ENCODE measurements around the gene OGFR. TPM values are rescaled to one million over a fixed set of nuclear protein-coding genes. Genes with fewer than 3 reads are reported as not detected.
A peak's percentile ranks its signal among the peaks of the same experiment; 100 is the strongest.

Gene OGFR
- total RNA-seq, 1 donor: 31.0 TPM

DNA sequence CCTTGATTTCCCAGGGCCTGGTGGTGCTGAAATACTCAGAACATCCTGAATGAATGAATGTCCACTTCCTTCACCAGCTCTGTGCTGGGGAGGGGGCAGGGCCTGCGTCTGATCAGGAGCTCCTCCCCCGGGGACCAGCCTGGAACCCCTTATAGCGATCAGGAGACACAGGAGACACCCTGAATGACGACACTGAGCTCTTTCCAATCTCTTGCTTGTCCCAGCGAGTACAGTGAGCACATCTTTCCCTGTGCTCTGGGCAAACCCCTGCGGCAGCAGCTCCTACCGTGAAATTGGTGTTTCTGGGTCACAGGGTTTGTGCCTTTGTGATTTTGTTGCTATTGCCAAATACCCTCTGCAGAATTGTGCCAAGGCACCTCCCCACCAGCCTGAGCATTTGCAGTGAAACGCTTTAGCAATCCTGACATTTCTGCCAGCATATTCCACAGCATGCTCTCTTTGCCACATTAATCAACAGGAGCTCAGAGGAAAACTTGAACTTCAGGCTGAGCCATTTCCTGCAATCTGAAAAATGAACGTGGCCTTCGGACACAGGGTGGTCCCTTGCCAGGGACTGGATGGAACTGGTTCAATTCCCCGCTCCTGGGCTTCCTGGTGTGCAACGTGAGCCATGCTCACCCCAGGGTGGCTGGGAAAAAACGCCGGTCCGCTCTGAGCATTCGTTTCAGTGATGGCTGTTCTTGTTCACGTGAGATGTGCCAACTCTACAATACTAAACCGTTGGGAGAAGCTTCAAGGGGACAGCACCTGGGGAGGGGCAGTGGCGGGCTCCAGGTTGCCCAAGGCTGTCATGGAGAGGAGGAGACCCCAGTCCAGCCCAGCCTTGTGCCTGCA is 31.4 kb upstream of the OGFR start:
- TF ChIP-seq, protein P1, sequence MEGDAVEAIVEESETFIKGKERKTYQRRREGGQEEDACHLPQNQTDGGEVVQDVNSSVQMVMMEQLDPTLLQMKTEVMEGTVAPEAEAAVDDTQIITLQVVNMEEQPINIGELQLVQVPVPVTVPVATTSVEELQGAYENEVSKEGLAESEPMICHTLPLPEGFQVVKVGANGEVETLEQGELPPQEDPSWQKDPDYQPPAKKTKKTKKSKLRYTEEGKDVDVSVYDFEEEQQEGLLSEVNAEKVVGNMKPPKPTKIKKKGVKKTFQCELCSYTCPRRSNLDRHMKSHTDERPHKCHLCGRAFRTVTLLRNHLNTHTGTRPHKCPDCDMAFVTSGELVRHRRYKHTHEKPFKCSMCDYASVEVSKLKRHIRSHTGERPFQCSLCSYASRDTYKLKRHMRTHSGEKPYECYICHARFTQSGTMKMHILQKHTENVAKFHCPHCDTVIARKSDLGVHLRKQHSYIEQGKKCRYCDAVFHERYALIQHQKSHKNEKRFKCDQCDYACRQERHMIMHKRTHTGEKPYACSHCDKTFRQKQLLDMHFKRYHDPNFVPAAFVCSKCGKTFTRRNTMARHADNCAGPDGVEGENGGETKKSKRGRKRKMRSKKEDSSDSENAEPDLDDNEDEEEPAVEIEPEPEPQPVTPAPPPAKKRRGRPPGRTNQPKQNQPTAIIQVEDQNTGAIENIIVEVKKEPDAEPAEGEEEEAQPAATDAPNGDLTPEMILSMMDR (IDR thresholded peaks at IDR 0.05; ENCODE audit: insufficient read depth, low read length): no peak
- H3K4me3 ChIP-seq (ENCODE audit: low read depth, low read length): no peak overlapping the region
- peak; percentile 71 for DNase-seq (ENCODE audit: low read depth)

DNA sequence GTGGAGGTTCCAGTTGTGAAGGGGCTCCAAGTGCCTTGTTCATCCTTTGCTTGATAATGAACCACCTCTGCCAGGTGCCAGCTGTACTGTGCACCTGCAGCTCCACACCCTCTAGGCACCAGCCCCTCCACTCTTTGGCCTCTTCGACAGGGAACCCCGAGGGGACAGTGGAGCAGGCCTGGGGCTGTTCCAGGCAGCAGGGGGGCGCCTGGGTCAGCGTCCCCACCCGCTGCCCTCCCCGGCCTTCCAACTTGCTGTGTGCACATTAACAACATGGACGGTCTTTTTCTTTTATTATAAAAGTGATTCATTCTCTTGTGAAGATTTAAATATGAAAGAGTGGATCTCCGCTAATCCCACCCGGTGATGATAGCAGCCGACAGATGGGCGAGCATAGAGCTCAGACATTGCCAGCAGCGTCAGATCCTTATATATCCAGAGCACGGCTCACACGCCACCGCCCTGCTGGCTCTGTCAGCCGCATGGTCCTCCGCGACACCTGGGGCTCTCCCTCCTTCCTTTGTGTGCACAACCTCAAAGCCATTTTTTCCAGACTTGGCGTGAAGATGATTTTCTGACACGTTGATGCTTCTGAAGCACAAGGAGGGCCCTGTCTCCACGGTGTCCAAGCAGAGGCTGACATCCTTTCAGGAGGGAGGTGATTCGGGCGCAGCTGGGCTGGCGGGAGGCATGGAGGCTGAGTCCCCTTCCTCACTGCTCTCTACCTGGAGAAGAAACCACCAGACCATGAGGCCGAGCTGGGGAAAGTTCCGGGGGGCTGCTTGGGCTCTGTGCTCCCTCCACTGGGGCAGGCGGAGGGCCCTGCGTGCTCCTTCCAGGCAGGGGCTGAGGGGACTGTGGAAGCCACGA is 30.6 kb upstream of the OGFR start:
- TF ChIP-seq, protein P1 (IDR thresholded peaks at IDR 0.05; ENCODE audit: insufficient read depth, low read length): no peak
- DNase-seq (ENCODE audit: low read depth): no peak
- no peak overlapping the region for H3K4me3 ChIP-seq (ENCODE audit: low read depth, low read length)

DNA sequence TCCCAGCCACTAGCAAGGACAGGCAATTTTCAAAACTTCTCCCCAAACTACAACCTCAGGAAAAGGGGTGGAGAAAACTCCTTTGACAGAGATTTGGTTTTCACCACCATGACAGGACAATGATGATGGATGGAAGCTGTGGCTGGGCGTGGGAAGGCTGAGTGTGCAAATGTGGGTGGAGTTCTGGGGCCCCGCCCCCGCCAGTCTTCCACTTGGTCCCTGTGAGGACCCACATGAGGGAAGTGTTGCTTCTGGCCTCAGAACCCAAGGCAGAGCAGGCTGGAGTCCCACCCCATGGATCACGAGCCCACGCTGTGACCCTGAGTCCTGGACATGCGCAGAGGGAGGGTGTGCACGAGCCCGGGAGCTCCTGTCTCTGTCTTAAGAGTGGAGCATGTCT is 29.9 kb upstream of the OGFR start:
- DNase-seq (ENCODE audit: low read depth): no peak
- TF ChIP-seq, protein P1 (IDR thresholded peaks at IDR 0.05; ENCODE audit: insufficient read depth, low read length): no peak
- no peak overlapping the region for H3K4me3 ChIP-seq (ENCODE audit: low read depth, low read length)

DNA sequence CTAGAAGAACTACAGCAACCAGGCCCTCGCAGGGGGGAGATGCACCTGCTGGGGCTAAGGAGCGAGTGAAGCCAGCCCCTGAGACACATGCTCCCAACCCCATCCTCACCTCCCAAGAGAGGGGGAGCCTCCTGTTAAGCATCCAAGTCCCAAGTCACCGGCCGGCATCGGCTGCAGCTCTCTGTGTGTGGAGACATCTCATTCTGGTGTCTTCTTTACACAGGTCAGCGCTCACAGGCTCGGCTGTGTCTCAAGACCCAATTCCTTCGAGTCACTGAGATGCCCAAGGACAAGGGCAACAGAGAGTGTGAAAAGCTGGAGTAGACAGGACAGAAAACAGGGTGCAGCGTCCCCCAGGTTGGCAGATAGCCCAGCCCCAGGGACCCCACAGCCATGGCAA is 29.4 kb upstream of the OGFR start:
- no peak overlapping the region for H3K4me3 ChIP-seq (ENCODE audit: low read depth, low read length)
- TF ChIP-seq, protein P1 (IDR thresholded peaks at IDR 0.05; ENCODE audit: insufficient read depth, low read length): no peak
- no peak for DNase-seq (ENCODE audit: low read depth)

DNA sequence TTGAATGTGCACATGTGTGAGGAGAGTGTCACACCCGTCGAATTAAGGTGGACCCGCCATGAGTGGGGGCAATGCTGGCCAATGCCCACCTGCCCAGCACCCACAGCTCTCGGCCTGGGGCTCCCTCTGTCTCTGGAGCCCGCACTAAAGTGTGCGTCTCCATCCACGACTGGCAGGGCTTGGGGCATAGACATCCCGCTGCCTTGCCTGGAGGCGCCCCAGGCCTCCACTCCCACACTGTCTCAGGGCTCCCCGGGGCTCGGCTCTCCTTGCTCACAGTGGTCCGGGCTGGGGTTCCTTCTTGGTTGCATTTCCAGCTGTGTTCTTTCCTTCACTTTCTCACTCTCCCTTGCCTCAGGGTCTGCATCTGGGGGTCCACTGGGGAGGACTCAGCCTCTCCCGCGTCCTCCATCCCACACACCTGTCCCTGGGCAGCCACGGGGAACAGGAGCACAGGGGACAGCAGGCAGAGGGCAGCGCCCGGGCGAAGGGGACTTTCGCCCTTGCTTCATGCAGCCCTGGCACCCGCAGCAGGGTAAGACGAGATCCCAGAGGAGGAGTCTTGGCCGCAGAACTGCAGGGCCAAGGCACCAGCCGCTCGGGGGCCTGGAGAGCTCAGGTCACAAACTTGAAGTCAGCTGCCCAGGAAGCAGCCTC is 28.5 kb upstream of the OGFR start:
- no peak for DNase-seq (ENCODE audit: low read depth)
- TF ChIP-seq, protein P1 (IDR thresholded peaks at IDR 0.05; ENCODE audit: insufficient read depth, low read length): no peak
- no peak overlapping the region for H3K4me3 ChIP-seq (ENCODE audit: low read depth, low read length)

DNA sequence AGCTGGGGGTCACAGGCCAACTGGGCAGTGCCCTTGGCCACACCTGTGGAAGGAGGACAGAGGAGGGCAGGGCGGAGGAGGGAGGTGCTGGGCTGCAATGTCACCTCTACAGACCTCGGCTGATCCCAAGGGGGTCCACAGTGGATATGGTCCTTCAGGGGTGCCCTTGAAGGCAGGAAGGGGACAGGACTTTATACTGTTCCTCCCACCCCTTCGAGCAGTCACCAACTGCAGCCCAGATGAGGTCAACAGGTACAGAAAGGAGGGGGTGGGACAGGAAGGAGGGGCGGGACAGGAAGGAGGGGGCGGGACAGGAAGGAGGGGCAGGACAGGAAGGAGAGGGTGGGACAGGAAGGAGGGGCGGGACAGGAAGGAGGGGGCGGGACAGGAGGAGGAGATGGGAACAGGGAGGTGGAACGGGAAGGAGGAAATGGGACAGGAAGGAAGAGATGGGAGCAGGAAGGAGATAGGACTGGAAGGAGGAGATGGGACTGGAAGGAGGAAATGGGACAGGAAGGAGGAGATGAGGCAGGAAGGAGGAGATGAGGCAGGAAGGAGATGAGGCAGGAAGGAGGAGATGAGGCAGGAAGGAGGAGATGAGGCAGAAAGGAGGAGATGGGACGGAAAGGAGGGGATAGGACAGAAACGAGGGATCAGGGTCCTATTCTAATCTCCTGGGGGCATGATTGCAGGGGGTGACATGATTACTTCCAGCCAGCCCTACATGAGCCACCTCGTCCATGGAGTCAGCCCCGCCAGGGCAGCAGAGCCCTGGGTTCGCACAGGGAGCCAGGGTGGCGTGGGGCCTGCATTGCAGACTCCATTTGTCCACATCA is 27.7 kb upstream of the OGFR start:
- no peak for DNase-seq (ENCODE audit: low read depth)
- TF ChIP-seq, protein P1 (IDR thresholded peaks at IDR 0.05; ENCODE audit: insufficient read depth, low read length): no peak
- no peak overlapping the region for H3K4me3 ChIP-seq (ENCODE audit: low read depth, low read length)

Data from fibroblast of the aortic adventitia (primary cell).